ENCODE measurements around the gene NIPA2.

Gene NIPA2

GRCh38 chr15:22887157-22887951 lies 48.9 kb downstream of the NIPA2 start:
- H3K27ac ChIP-seq: no peak overlapping the region
- no peak for TF ChIP-seq CTCF (conservative IDR thresholded peaks at IDR 0.05)

- no peak for TF ChIP-seq CTCF (conservative IDR thresholded peaks at IDR 0.05)
- H3K27ac ChIP-seq: no peak overlapping the region
These were observed 49.8 kb downstream of the NIPA2 start for GRCh38 chr15:22888120-22888859.

- H3K27ac ChIP-seq: no peak overlapping the region
- TF ChIP-seq CTCF (conservative IDR thresholded peaks at IDR 0.05): no peak
These were observed 50.8 kb downstream of the NIPA2 start for GRCh38 chr15:22889146-22889818.

GRCh38 chr15:22890296-22890695 lies 51.8 kb downstream of the NIPA2 start:
- TF ChIP-seq CTCF (conservative IDR thresholded peaks at IDR 0.05): no peak
- H3K27ac ChIP-seq: no peak overlapping the region

- no peak for TF ChIP-seq CTCF (conservative IDR thresholded peaks at IDR 0.05)
- H3K27ac ChIP-seq: no peak overlapping the region
These were observed 53.2 kb downstream of the NIPA2 start for GRCh38 chr15:22891426-22892210.

GRCh38 chr15:22892333-22892732 lies 53.9 kb downstream of the NIPA2 start:
- TF ChIP-seq CTCF (conservative IDR thresholded peaks at IDR 0.05): no peak

More at GRCh38 chr15:22892333-22892732, 53.9 kb downstream of the NIPA2 start:
- no peak overlapping the region for H3K27ac ChIP-seq
